HepG2 (cell line): ENCODE results near the gene SHROOM2. TPM values are rescaled to one million over a fixed set of nuclear protein-coding genes. Genes with fewer than 3 reads are reported as not detected.

ENCODE experiments used
- ATAC-seq: fragments of 200-7000 bp; cut with Tn5 transposase; 3 replicates; pipeline ENCODE4 v1.9.1; 2020; ENCODE audit warnings: mild to moderate bottlenecking, moderate library complexity
- BruUV-seq: library from RNA; stranded (reverse); fragments of 400-500 nt; replicated peaks from 2 replicates; lab custom pipeline; 2021; lab: Mats Ljungman, UMichigan
- CTCF ChIA-PET: fragments of 300-600 bp; formaldehyde crosslinking; extraction: SDS; loops from one replicate; lab custom pipeline; 2021; ENCODE audit warnings: low total read pairs, inconsistent platforms, low intra/inter-chr PET ratio; lab: Yijun Ruan, JAX
- POLR2A ChIA-PET: fragments of 350-600 bp; sonication (Branson Sonifier 250); formaldehyde crosslinking; loops from one replicate; lab custom pipeline; 2020; ENCODE audit warnings: antibody characterized with exemption, inconsistent platforms; lab: Yijun Ruan, JAX
- DNase-seq: peaks from one replicate; pipeline ENCODE4 v3.0.0-alpha.2; 2015; ENCODE audit warnings: low spot score
- FAIRE-seq: peaks from 3 replicates; lab custom pipeline; 2011; peaks lifted over from hg19 to GRCh38; lab: Jason Lieb, UNC
- H2AFZ ChIP-seq: one replicate; pipeline ENCODE4 v1.6.1; 2011; ENCODE audit warnings: low read length, inconsistent platforms
- H3K27ac ChIP-seq: fragments of 300-600 bp; 3 replicates; pipeline ENCODE4 v1.8.0; 2011; ENCODE audit warnings: mixed run types, mild to moderate bottlenecking, mixed read lengths, low read length, inconsistent platforms; ENCODE audit not compliant: insufficient read depth; ENCODE audit errors: extremely low read length
- H3K27me3 ChIP-seq, 2 experiments: fragments of 200-600 bp in 1 of 2; 2 replicates in 1 of 2; 3 replicates in 1 of 2; pipeline versions ENCODE4 v1.6.0 to v1.8.0; 2011; ENCODE audit warnings: low read length in 2 of 2, mild to moderate bottlenecking in 2 of 2, moderate library complexity in 2 of 2, inconsistent platforms in 1 of 2; ENCODE audit not compliant: insufficient read depth in 2 of 2, control insufficient read depth in 1 of 2
- H3K36me3 ChIP-seq, 2 experiments: fragments of 200-600 bp in 1 of 2; replicated peaks in 1 of 2; 2 replicates in 1 of 2; 3 replicates in 1 of 2; pipeline versions ENCODE4 v1.5.1 to v1.8.0; 2011; ENCODE audit warnings: low read length in 2 of 2, inconsistent platforms in 1 of 2; ENCODE audit not compliant: insufficient read depth in 2 of 2, control insufficient read depth in 1 of 2
- H3K4me1 ChIP-seq: 2 replicates; pipeline ENCODE4 v1.5.1; 2012; ENCODE audit warnings: low read length, inconsistent platforms; ENCODE audit not compliant: insufficient read depth
- H3K4me2 ChIP-seq: 2 replicates; pipeline ENCODE4 v1.6.0; 2011; ENCODE audit warnings: low read depth, low read length, inconsistent platforms
- H3K4me3 ChIP-seq, 3 experiments: fragments of 200-600 bp in 1 of 3; sonication (generic), shearing (Covaris generic) in 1 of 3; replicated peaks in 1 of 3; 2 replicates each; pipeline ENCODE4 v1.5.1; 2011 to 2016; ENCODE audit warnings: low read length in 3 of 3, inconsistent platforms in 2 of 3, low read depth in 2 of 3, mild to moderate bottlenecking in 2 of 3, control low read depth in 1 of 3, mixed read lengths in 1 of 3; ENCODE audit not compliant: insufficient read depth in 1 of 3
- H3K79me2 ChIP-seq: one replicate; pipeline ENCODE4 v1.6.1; 2011; ENCODE audit warnings: low read length, inconsistent platforms; ENCODE audit not compliant: insufficient read depth
- H3K9ac ChIP-seq: 2 replicates; pipeline ENCODE4 v1.6.0; 2011; ENCODE audit warnings: mild to moderate bottlenecking, low read depth, low read length, inconsistent platforms; ENCODE audit not compliant: insufficient read depth
- H3K9me3 ChIP-seq: 2 replicates; pipeline ENCODE4 v1.5.1; 2012; ENCODE audit warnings: mild to moderate bottlenecking, low read length
- H4K20me1 ChIP-seq: 2 replicates; pipeline ENCODE4 v1.6.0; 2011; ENCODE audit warnings: inconsistent platforms, mild to moderate bottlenecking, low read length, moderate library complexity; ENCODE audit not compliant: insufficient read depth
- ARID2 ChIP-seq: sonication (generic); formaldehyde crosslinking; IDR thresholded peaks from 2 replicates; pipeline ENCODE4 v1.8.1; 2022; ENCODE audit warnings: mild to moderate bottlenecking, missing genetic modification reagents, borderline replicate concordance
- HES4 ChIP-seq: sonication (generic); formaldehyde crosslinking; IDR thresholded peaks from 2 replicates; pipeline ENCODE4 v1.9.0; 2021; ENCODE audit warnings: mild to moderate bottlenecking, missing genetic modification reagents, borderline replicate concordance
- KLF13 ChIP-seq: sonication (generic); formaldehyde crosslinking; IDR thresholded peaks from 2 replicates; pipeline ENCODE4 v1.4.0; 2020; ENCODE audit warnings: mild to moderate bottlenecking, missing genetic modification reagents
- NFYB ChIP-seq: sonication (generic); formaldehyde crosslinking; IDR thresholded peaks from 2 replicates; pipeline ENCODE4 v1.4.0; 2020; ENCODE audit warnings: missing genetic modification reagents
- TAF15 ChIP-seq: fragments of 200-400 bp; formaldehyde crosslinking; IDR thresholded peaks from one replicate; pipeline ENCODE4 v1.6.1; 2018; ENCODE audit warnings: mild to moderate bottlenecking, low read depth, low read length; ENCODE audit not compliant: poor library complexity, severe bottlenecking
- TBP ChIP-seq: sonication (generic); formaldehyde crosslinking; IDR thresholded peaks from 2 replicates; pipeline ENCODE4 v1.5.0; 2020; ENCODE audit warnings: missing genetic modification reagents
- TMF1 ChIP-seq: sonication (generic); formaldehyde crosslinking; IDR thresholded peaks from 2 replicates; pipeline ENCODE4 v1.8.1; 2022; ENCODE audit warnings: low read depth, missing genetic modification reagents
- ZNF180 ChIP-seq: sonication (generic); formaldehyde crosslinking; IDR thresholded peaks from 2 replicates; pipeline ENCODE4 v1.4.0; 2020; ENCODE audit warnings: low read depth, missing genetic modification reagents, borderline replicate concordance
- WGBS: methylation state at CpG from one replicate; pipeline ENCODE4 v1.1.6; 2017; ENCODE audit warnings: low lambda C conversion rate; 5-methylcytosine and 5-hydroxymethylcytosine counted together
- in situ Hi-C: cut with HindIII; loops from 2 replicates; pipeline ENCODE4 v1.10.0; 2017; ENCODE audit warnings: low pct_unique_long_range_greater_than_20kb; ENCODE audit not compliant: extremely low pct_ligation_motif_present
- intact Hi-C: fragments of 100-400 bp; cut with micrococcal nuclease; formaldehyde crosslinking; loops from one replicate; pipeline ENCODE4 v1.10.0; 2022; ENCODE audit not compliant: unreplicated experiment
- polyA plus RNA-seq, 8 experiments: library from polyadenylated mRNA; depleted of rRNA in 3 of 8; stranded (reverse) in 7 of 8; unstranded in 1 of 8; fragments of >200 nt; fragmentation: Illumina TruSeq in 4 of 8; extraction: Trizol in 4 of 8; gene quantifications; 2 replicates each; pipeline versions ENCODE4 v1.2.1 to v1.2.3, GENCODE V29; 2011 to 2016; ENCODE audit warnings: low read depth in 4 of 8, missing spikeins in 1 of 8, mixed read lengths in 1 of 8; ENCODE audit not compliant: insufficient read depth in 1 of 8
- total RNA-seq, 5 experiments: library from RNA; depleted of rRNA; stranded (reverse); fragments of >200 nt; fragmentation: Illumina TruSeq; extraction: Trizol; gene quantifications; 2 replicates each; pipeline ENCODE4 v1.2.3, GENCODE V29; 2016; ENCODE audit warnings: low read depth in 1 of 5
- TF ChIP-seq, protein P1 (sequence below): sonication (generic); formaldehyde crosslinking; IDR thresholded peaks from 2 replicates; pipeline ENCODE4 v1.8.1; 2023; ENCODE audit warnings: missing genetic modification reagents, inconsistent platforms, borderline replicate concordance
- TF ChIP-seq, protein P2 (sequence below): IDR thresholded peaks from 2 replicates; pipeline ENCODE4 v1.6.1; 2016; ENCODE audit warnings: low read depth, borderline replicate concordance
- TF ChIP-seq, protein P3 (sequence below): sonication (generic); formaldehyde crosslinking; IDR thresholded peaks from 2 replicates; pipeline ENCODE4 v1.5.0; 2020; ENCODE audit warnings: missing genetic modification reagents

Gene SHROOM2
- total and polyA plus RNA-seq, 2 of the 13 experiments (the other 11 are each of a cell fraction or from before 2014, with no cell fraction given), result 0.92 to 1.4 TPM

DNA sequence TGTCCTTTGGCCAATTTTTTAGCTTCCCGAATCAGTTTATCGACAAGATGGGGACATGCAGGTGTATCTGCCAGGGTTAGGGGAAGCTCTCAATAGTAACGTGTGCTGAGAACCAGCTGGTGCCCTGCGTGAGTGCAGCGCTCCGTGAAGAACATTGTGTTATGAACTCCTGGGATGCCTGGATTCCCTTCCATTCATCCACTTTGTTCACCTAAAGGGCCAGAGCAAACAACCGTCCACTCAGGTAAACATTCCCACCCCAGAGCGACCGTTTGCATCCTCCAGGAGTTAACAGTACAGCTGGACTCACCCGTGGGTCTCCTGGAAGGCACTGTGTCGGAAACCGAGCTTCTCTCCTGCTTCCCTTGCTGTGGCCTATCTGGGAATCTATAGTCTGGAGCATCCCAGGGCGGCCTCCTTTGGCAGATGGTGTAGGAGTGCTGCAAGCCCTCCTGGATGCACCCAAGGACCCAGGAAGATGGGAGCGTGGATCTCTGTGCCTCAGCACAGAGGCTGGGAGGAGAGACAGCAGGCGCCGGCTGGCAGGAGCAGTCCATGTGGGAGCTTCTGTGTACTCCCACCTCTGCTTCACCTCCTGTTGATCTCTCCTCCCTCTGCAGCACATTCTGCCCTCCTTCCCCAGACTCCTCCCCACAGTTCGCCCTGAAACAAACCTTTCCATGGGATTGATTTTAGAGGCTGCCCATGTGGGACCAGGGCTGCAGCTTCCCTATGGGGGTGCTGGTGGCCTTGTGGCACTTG is 62.7 kb downstream of the SHROOM2 start:
- DNase-seq (no peak), FAIRE-seq (no peak), ATAC-seq (no peak)
- WGBS, result 100% methylated on average over 1 of the region's 17 CpGs
- POLR2A ChIA-PET, result no interaction called here
- Histone ChIP-seq H3K9me3 (no peaks in the 10 kb centered on the region), H4K20me1 (no peaks in the 10 kb centered on the region), H3K4me1 (peaks cover 31% of the 10 kb centered on the region), H3K9ac (no peak overlapping the region), H3K27ac (no peak overlapping the region), H3K4me2 (no peak overlapping the region), H3K27me3 (no peaks in the 10 kb centered on the region), H3K4me3 (no peak overlapping the region), H2AFZ (no peak overlapping the region), H3K79me2 (no peaks in the 10 kb centered on the region), H3K36me3 (no peaks in the 10 kb centered on the region)
- in situ Hi-C loops (no loop called here), intact Hi-C loops (loop anchor here (5.0 kb wide), 1 partner anchor 62 kb away; the partner anchor contains the start of gene SHROOM2)
- no TSS peak for BruUV-seq
- CTCF ChIA-PET, result no interaction called here
- TF ChIP-seq, protein P1, sequence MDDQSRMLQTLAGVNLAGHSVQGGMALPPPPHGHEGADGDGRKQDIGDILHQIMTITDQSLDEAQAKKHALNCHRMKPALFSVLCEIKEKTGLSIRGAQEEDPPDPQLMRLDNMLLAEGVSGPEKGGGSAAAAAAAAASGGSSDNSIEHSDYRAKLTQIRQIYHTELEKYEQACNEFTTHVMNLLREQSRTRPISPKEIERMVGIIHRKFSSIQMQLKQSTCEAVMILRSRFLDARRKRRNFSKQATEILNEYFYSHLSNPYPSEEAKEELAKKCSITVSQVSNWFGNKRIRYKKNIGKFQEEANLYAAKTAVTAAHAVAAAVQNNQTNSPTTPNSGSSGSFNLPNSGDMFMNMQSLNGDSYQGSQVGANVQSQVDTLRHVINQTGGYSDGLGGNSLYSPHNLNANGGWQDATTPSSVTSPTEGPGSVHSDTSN, result no peak
- no peak for TF ChIP-seq KLF13 (CRISPR knock-in tag)
- TF ChIP-seq, protein P2, sequence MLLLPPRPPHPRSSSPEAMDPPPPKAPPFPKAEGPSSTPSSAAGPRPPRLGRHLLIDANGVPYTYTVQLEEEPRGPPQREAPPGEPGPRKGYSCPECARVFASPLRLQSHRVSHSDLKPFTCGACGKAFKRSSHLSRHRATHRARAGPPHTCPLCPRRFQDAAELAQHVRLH (CRISPR knock-in tag), result no peak
- no peak for TF ChIP-seq TAF15
- no peak for TF ChIP-seq ZNF180 (CRISPR knock-in tag)
- no peak for TF ChIP-seq ARID2
- TF ChIP-seq TMF1 (CRISPR knock-in tag), result no peak
- no peak for TF ChIP-seq TBP
- TF ChIP-seq HES4 (CRISPR knock-in tag), result no peak
- TF ChIP-seq NFYB (CRISPR knock-in tag), result no peak
- TF ChIP-seq, protein P3, sequence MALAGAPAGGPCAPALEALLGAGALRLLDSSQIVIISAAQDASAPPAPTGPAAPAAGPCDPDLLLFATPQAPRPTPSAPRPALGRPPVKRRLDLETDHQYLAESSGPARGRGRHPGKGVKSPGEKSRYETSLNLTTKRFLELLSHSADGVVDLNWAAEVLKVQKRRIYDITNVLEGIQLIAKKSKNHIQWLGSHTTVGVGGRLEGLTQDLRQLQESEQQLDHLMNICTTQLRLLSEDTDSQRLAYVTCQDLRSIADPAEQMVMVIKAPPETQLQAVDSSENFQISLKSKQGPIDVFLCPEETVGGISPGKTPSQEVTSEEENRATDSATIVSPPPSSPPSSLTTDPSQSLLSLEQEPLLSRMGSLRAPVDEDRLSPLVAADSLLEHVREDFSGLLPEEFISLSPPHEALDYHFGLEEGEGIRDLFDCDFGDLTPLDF, result no peak
